Common myeloid progenitor, CD34-positive (primary cell): ENCODE data around the gene AGFG1.
A peak's percentile ranks its signal among the peaks of the same experiment; 100 is the strongest.

Experiments used
- CTCF ChIA-PET: fragments of 350-600 bp; sonication (Branson Sonifier 250); formaldehyde crosslinking; loops from one replicate; lab custom pipeline; 2021; ENCODE audit warnings: antibody characterized with exemption; lab: Charles Lee
- POLR2A ChIA-PET: fragments of 350-600 bp; sonication (Branson Sonifier 250); formaldehyde crosslinking; loops from one replicate; lab custom pipeline; 2021; ENCODE audit warnings: antibody characterized with exemption; lab: Charles Lee
- DNase-seq, 3 donors: peaks; one replicate each; pipeline versions ENCODE4 v3.0.0 to v3.0.0-alpha.2; 2013
- H3K27ac ChIP-seq, 2 experiments: 1 replicate in 1 of 2; 2 replicates in 1 of 2; pipeline ENCODE4 v1.7.0; 2013; ENCODE audit warnings: inconsistent platforms in 2 of 2, low read length in 2 of 2, mild to moderate bottlenecking in 2 of 2, low read depth in 1 of 2, moderate library complexity in 1 of 2; ENCODE audit not compliant: severe bottlenecking in 2 of 2, insufficient read depth in 1 of 2, poor library complexity in 1 of 2
- H3K27me3 ChIP-seq, 5 experiments: replicated peaks in 2 of 5; 1 replicate in 3 of 5; 2 replicates in 2 of 5; pipeline versions ENCODE4 v1.6.1 to v1.7.0; 2013; ENCODE audit warnings: low read length in 4 of 5, mild to moderate bottlenecking in 2 of 5, moderate library complexity in 2 of 5, inconsistent platforms in 1 of 5; ENCODE audit not compliant: insufficient read depth in 5 of 5, control insufficient read depth in 4 of 5
- H3K36me3 ChIP-seq, 4 experiments: 1 replicate in 2 of 4; 2 replicates in 2 of 4; pipeline versions ENCODE4 v1.6.1 to v1.7.0; 2013; ENCODE audit warnings: low read length in 3 of 4, control low read depth in 1 of 4, mild to moderate bottlenecking in 1 of 4; ENCODE audit not compliant: control insufficient read depth in 4 of 4, insufficient read depth in 4 of 4
- H3K4me1 ChIP-seq, 4 experiments: 1 replicate in 3 of 4; 2 replicates in 1 of 4; pipeline versions ENCODE4 v1.6.1 to v1.7.1; 2013; ENCODE audit warnings: low read length in 3 of 4, mild to moderate bottlenecking in 3 of 4, control low read depth in 1 of 4, inconsistent platforms in 1 of 4, moderate library complexity in 1 of 4; ENCODE audit not compliant: control insufficient read depth in 4 of 4, insufficient read depth in 4 of 4; ENCODE audit errors: control extremely low read depth in 1 of 4
- H3K4me3 ChIP-seq, 7 experiments: 1 replicate in 4 of 7; 2 replicates in 3 of 7; pipeline versions ENCODE4 v1.5.1 to v1.7.0; 2013; ENCODE audit warnings: mild to moderate bottlenecking in 7 of 7, low read length in 6 of 7, moderate library complexity in 6 of 7, inconsistent platforms in 2 of 7, low read depth in 2 of 7, control low read depth in 1 of 7; ENCODE audit not compliant: insufficient read depth in 4 of 7, control insufficient read depth in 1 of 7; ENCODE audit errors: extremely low read depth in 1 of 7
- H3K9me3 ChIP-seq, 5 experiments: 1 replicate in 4 of 5; 2 replicates in 1 of 5; pipeline versions ENCODE4 v1.6.1 to v1.7.1; 2013; ENCODE audit warnings: low read length in 4 of 5, mild to moderate bottlenecking in 2 of 5, inconsistent platforms in 1 of 5, low read depth in 1 of 5, moderate library complexity in 1 of 5; ENCODE audit not compliant: control insufficient read depth in 4 of 5, insufficient read depth in 2 of 5; ENCODE audit errors: control extremely low read depth in 1 of 5
- WGBS: methylation state at CpG from one replicate; pipeline ENCODE4 v1.1.5; 2013; ENCODE audit not compliant: insufficient coverage; 5-methylcytosine and 5-hydroxymethylcytosine counted together

Gene AGFG1

DNA sequence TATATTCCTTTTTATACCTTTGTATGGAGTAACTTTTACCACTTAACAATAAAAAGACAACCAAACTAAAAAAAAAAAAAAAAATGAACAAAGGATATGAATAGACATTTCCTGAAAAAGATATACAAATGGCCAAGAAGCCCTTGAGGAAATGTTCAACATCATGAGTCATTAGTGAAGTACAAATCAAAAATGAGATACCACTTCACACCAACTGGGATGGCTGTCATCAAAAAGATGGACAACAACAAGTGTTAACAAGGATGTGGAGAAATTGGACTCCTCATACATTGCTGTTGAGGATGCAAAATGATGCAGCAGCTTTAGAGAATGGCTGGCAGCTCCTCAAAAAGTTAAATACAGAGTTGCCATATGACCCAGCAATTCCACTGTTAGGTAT lies 104.2 kb downstream of the AGFG1 start:
- H3K4me1 ChIP-seq, result no peaks in the 10 kb centered on the region
- no peaks in the 10 kb centered on the region for H3K9me3 ChIP-seq
- ChIA-PET POLR2A (no interaction called here), CTCF (interaction anchor here (0.6 kb wide), 1 partner anchor 769 kb away, joined by 3 read pairs; no protein-coding TSS in a partner anchor)
- H3K27me3 ChIP-seq, result peaks cover 0 to 2% (median 0%) of the 10 kb centered on the region in 5 experiments
- H3K27ac ChIP-seq, result no peak overlapping the region
- no peak for DNase-seq
- H3K36me3 ChIP-seq, result no peaks in the 10 kb centered on the region
- no peak overlapping the region for H3K4me3 ChIP-seq

- Histone ChIP-seq H3K4me3 (no peak overlapping the region), H3K36me3 (no peaks in the 10 kb centered on the region), H3K9me3 (no peaks in the 10 kb centered on the region), H3K27ac (no peak overlapping the region), H3K4me1 (no peaks in the 10 kb centered on the region), H3K27me3 (peaks cover 0 to 2% (median 0%) of the 10 kb centered on the region in 5 experiments)
- WGBS, result 92% methylated on average over 1 of the region's 2 CpGs
- CTCF ChIA-PET, result no interaction called here
- no peak for DNase-seq
- POLR2A ChIA-PET, result no interaction called here
Observed at GRCh38 chr2:227576812-227577211, 104.9 kb downstream of the AGFG1 start.

- Histone ChIP-seq H3K27ac (no peak overlapping the region), H3K9me3 (peaks cover 0 to 3% (median 0%) of the 10 kb centered on the region in 5 experiments), H3K4me3 (no peak overlapping the region), H3K27me3 (peaks cover 0 to 2% (median 0%) of the 10 kb centered on the region in 5 experiments), H3K4me1 (no peaks in the 10 kb centered on the region), H3K36me3 (no peaks in the 10 kb centered on the region)
- ChIA-PET CTCF (no interaction called here), POLR2A (no interaction called here)
- no peak for DNase-seq
- WGBS, result no CpG with 5 or more reads among the region's 2 CpGs
Observed at GRCh38 chr2:227577555-227577954, 105.6 kb downstream of the AGFG1 start.

GRCh38 chr2:227578642-227579041 lies 106.7 kb downstream of the AGFG1 start:
- 100% methylated on average over 2 of the region's 2 CpGs for WGBS
- Histone ChIP-seq H3K27ac (no peak overlapping the region), H3K4me1 (no peaks in the 10 kb centered on the region), H3K36me3 (no peaks in the 10 kb centered on the region), H3K9me3 (peaks cover 0 to 6% (median 0%) of the 10 kb centered on the region in 5 experiments), H3K27me3 (peaks cover 0 to 2% (median 0%) of the 10 kb centered on the region in 5 experiments), H3K4me3 (no peak overlapping the region)
- CTCF ChIA-PET, result interaction anchor here (1.2 kb wide), 1 partner anchor 11 kb away, joined by 5 read pairs; no protein-coding TSS in a partner anchor
- peak in 2 of 3 donors; percentile 4 to 8 for DNase-seq
- POLR2A ChIA-PET, result no interaction called here

- WGBS, result no CpG with 5 or more reads among the region's 1 CpG
- ChIA-PET CTCF (no interaction called here), POLR2A (no interaction called here)
- H3K4me1 ChIP-seq, result no peaks in the 10 kb centered on the region
- no peak overlapping the region for H3K27ac ChIP-seq
- no peak overlapping the region for H3K4me3 ChIP-seq
- DNase-seq, result no peak
- no peaks in the 10 kb centered on the region for H3K27me3 ChIP-seq
- peaks cover 0 to 6% (median 0%) of the 10 kb centered on the region in 5 experiments for H3K9me3 ChIP-seq
- no peaks in the 10 kb centered on the region for H3K36me3 ChIP-seq
Observed at GRCh38 chr2:227579791-227580190, 107.8 kb downstream of the AGFG1 start.

GRCh38 chr2:227582369-227582768 lies 110.4 kb downstream of the AGFG1 start:
- Histone ChIP-seq H3K27me3 (no peaks in the 10 kb centered on the region), H3K4me1 (no peaks in the 10 kb centered on the region), H3K9me3 (peaks cover 0 to 6% (median 0%) of the 10 kb centered on the region in 5 experiments), H3K4me3 (no peak overlapping the region), H3K36me3 (no peaks in the 10 kb centered on the region), H3K27ac (no peak overlapping the region)
- no peak for DNase-seq
- POLR2A ChIA-PET, result no interaction called here
- CTCF ChIA-PET, result no interaction called here

DNA sequence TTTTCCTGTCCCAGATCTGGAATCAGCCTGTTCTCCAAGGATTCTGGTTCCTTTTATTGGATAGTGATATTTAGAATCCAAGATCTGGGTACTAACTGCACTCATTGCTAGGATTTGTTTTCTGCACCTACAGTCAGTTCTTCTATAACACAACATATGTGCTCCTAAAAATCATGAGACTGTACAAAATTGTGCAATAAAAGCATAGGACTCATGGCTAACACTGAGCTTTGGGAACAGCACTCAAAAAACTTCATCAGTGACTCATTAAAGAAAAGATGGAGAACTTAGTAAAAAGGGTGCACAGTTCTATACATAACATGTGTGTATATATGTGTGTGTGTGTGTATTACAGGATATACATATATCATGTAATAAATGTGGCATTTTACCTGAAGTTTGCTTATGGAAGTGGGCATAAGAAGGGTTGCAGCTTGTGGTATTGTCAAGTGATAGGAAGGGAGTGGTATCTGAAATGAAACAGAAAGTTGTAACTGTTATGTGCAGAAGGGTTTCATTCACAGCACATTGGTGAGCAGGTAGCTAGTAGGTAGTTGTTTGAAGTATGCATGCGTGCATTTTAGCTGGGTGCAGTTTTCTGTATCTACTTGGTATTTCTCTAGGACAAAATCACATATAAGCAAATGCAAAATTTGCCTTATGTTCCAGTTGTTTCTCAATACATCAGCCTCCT lies 120.9 kb downstream of the AGFG1 start:
- ChIA-PET CTCF (no interaction called here), POLR2A (no interaction called here)
- peak in 1 of 3 donors; percentile 4 for DNase-seq
- Histone ChIP-seq H3K4me1 (no peaks in the 10 kb centered on the region), H3K9me3 (no peaks in the 10 kb centered on the region), H3K27ac (no peak overlapping the region), H3K36me3 (no peaks in the 10 kb centered on the region), H3K27me3 (peaks cover 0 to 9% (median 0%) of the 10 kb centered on the region in 5 experiments), H3K4me3 (no peak overlapping the region)
- WGBS, result no CpG with 5 or more reads among the region's 1 CpG
